ENCODE data around the gene PCCA. TPM values are rescaled to one million over a fixed set of nuclear protein-coding genes. Genes with fewer than 3 reads are reported as not detected.

Gene PCCA
- total and polyA plus RNA-seq, 2 donors (not counting 3 experiments of a cell fraction or from before 2014, with no cell fraction given): 5.7 to 20.2 TPM

DNA sequence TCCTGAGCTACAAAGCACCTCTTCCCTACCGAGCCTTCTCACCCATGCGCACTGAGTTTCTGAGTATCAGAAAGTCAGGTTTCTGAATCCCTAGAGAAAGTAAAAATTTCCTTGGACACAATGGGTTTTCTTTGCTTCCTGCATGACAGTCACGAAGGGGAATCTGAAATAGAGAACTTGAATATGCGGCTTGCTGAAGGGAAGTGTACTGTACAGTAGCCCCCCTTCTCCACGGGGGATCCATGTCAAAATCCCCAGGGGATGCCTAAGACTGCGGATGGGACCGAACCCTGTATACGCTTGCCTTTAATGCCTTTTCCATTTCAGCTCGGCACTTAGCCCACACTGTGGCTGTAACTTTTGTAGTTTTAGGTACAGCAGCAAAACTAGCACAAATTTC is 391.8 kb downstream of the PCCA start:
- Histone ChIP-seq H3K9ac (replicated peaks; ENCODE audit: extremely low read depth, insufficient read depth, low read length) (no peak overlapping the region), H2AFZ (ENCODE audit: low read depth, low read length) (no peak overlapping the region), H3K79me2 (ENCODE audit: control insufficient read depth, insufficient read depth, low read length) (no peaks in the 10 kb centered on the region), H3K27ac (ENCODE audit: insufficient read depth, low read depth, low read length) (no peak overlapping the region), H3K4me2 (ENCODE audit: insufficient read depth, low read length) (no peak overlapping the region), H3K36me3 (ENCODE audit: control insufficient read depth in 2 of 2, extremely low read depth in 1 of 2, insufficient read depth in 2 of 2, low read length in 2 of 2) (no peaks in the 10 kb centered on the region), H3K9me1 (replicated peaks; ENCODE audit: control insufficient read depth, extremely low read depth, insufficient read depth, low read length) (no peaks in the 10 kb centered on the region), H3K4me3 (replicated peaks in 1 of 3; ENCODE audit: insufficient read depth in 1 of 3, low read depth in 1 of 3, low read length in 3 of 3) (no peak overlapping the region), H3K4me1 (ENCODE audit: control insufficient read depth, extremely low read depth, insufficient read depth, low read length) (peaks cover 7% of the 10 kb centered on the region), H3K27me3 (ENCODE audit: control insufficient read depth in 2 of 2, insufficient read depth in 2 of 2, low read length in 2 of 2) (no peaks in the 10 kb centered on the region), H3K9me3 (replicated peaks; ENCODE audit: control insufficient read depth, insufficient read depth, low read length) (no peaks in the 10 kb centered on the region), H4K20me1 (replicated peaks; ENCODE audit: control insufficient read depth, extremely low read depth, insufficient read depth, low read length) (no peaks in the 10 kb centered on the region)
- dilution Hi-C loops (cut with MboI; ENCODE audit: extremely low pct_ligation_motif_present, low sequenced_read_pairs) (no loop called here), intact Hi-C loops (cut with micrococcal nuclease) (loop anchor here (5.0 kb wide), 1 partner anchor 88 kb away; no protein-coding TSS in a partner anchor)
- no peak for TF ChIP-seq FOS (IDR thresholded peaks at IDR 0.05; ENCODE audit: borderline replicate concordance, insufficient read depth, low read length)
- no peak for TF ChIP-seq GATA2 (IDR thresholded peaks at IDR 0.05; ENCODE audit: insufficient read depth, insufficient read length, low read depth, low read length)
- TF ChIP-seq, protein P1, sequence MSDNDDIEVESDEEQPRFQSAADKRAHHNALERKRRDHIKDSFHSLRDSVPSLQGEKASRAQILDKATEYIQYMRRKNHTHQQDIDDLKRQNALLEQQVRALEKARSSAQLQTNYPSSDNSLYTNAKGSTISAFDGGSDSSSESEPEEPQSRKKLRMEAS (IDR thresholded peaks at IDR 0.05; ENCODE audit: insufficient read depth, insufficient read length): no peak
- no peak for TF ChIP-seq POLR2A (IDR thresholded peaks at IDR 0.05; ENCODE audit: low read depth, low read length)
- TF ChIP-seq POLR2AphosphoS5 (IDR thresholded peaks at IDR 0.05; ENCODE audit: insufficient read depth, low read depth, low read length): no peak
- TF ChIP-seq MYC (IDR thresholded peaks at IDR 0.05; ENCODE audit: low read depth, low read length): no peak
- no peak for TF ChIP-seq JUN (IDR thresholded peaks at IDR 0.05; ENCODE audit: borderline replicate concordance, insufficient read depth, insufficient read length, low read depth)
- TF ChIP-seq EZH2 (IDR thresholded peaks at IDR 0.05; ENCODE audit: borderline replicate concordance, low read depth, low read length, severe bottlenecking): no peak
- TF ChIP-seq, protein P2, sequence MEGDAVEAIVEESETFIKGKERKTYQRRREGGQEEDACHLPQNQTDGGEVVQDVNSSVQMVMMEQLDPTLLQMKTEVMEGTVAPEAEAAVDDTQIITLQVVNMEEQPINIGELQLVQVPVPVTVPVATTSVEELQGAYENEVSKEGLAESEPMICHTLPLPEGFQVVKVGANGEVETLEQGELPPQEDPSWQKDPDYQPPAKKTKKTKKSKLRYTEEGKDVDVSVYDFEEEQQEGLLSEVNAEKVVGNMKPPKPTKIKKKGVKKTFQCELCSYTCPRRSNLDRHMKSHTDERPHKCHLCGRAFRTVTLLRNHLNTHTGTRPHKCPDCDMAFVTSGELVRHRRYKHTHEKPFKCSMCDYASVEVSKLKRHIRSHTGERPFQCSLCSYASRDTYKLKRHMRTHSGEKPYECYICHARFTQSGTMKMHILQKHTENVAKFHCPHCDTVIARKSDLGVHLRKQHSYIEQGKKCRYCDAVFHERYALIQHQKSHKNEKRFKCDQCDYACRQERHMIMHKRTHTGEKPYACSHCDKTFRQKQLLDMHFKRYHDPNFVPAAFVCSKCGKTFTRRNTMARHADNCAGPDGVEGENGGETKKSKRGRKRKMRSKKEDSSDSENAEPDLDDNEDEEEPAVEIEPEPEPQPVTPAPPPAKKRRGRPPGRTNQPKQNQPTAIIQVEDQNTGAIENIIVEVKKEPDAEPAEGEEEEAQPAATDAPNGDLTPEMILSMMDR (IDR thresholded peaks at IDR 0.05; ENCODE audit: extremely low read depth in 1 of 2, insufficient read depth in 1 of 2, low read depth in 1 of 2, low read length in 2 of 2): no peak
- CTCF ChIA-PET: no interaction called here
- FAIRE-seq (no peak), DNase-seq (ENCODE audit: low read depth, low spot score) (no peak)
- no TSS peak for BruUV-seq (replicated peaks)
- POLR2A ChIA-PET: no interaction called here
